HG02973 (cell line): ENCODE data around the gene ZNF780B.
"Not testable (repeated sequence)": the region's sequence is repeated elsewhere in the genome, so short reads cannot be mapped to it uniquely, and the experiment has no call there.

Experiments used
- ATAC-seq: cut with Tn5 transposase; IDR thresholded peaks from one replicate; pipeline ENCODE4 v1.9.1; 2021; ENCODE audit warnings: moderate library complexity; ENCODE audit not compliant: unreplicated experiment

ZNF780B gene

GRCh38 chr19:40041718-40042117 is 14.3 kb downstream of the ZNF780B start:
- not testable (repeated sequence) for ATAC-seq

DNA sequence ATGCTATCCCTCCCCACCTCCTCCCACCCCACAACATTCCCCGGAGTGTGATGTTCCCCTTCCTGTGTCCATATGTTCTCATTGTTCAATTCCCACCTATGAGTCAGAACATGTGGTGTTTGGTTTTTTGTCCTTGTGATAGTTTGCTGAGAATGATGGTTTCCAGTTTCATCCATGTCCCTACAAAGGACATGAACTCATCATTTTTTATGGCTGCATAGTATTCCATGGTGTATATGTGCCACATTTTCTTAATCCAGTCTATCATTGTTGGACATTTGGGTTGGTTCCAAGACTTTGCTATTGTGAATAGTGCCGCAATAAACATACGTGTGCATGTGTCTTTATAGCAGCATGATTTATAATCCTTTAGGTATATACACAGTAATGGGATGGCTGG is 18.0 kb downstream of the ZNF780B start:
- not testable (repeated sequence) for ATAC-seq

GRCh38 chr19:40035996-40036395 is 20.0 kb downstream of the ZNF780B start:
- ATAC-seq: no peak

DNA sequence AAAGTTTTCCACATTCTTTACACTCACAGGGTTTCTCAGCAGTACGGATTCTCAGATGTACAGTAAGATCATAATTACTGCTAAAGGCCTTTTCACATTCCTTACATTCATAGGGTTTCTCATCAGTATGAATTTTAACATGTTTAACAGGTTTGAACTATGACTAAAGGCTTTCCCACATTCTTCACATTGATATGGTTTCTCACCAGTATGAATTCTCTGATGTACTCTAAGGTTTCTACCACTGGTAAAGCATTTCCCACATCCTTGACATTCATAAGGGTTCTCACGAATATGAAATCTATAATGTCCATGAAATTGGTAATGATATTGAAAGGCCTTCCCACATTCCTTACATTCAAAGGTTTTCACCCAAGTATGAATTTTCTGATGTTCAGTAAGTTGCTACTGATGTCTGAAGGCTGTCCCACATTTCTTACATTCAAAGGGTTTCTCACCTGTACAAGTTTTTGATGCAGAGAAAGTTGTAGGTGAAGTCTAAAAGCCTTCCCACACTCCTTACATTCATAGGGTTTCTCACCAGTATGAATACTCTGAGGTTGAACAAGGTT is 22.0 kb downstream of the ZNF780B start:
- no peak for ATAC-seq

DNA sequence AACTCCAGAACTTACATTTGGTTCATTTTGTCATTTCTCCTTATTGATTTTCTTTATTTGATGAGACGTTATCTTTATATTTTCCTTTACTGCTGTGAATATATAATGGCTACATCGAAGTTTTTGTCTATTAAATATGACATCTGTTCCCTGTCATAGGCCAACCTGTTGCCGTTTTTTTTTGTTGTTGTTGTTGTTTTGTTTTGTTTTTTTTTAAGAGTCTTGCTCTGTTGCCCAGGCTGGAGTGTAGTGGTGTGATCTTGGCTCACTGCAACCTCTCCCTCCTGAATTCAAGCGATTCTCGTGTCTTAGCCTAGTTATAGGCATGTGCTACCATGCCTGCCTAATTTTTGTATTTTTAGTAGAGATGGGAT is 29.4 kb downstream of the ZNF780B start:
- no peak for ATAC-seq

- no peak for ATAC-seq
Observed at GRCh38 chr19:40025938-40026596, 30.0 kb downstream of the ZNF780B start.

- ATAC-seq: no peak
Observed at GRCh38 chr19:40023969-40024368, 32.1 kb downstream of the ZNF780B start.

- ATAC-seq: no peak
Observed at GRCh38 chr19:40013991-40014390, 42.0 kb downstream of the ZNF780B start.

- no peak for ATAC-seq
Observed at GRCh38 chr19:40009674-40010073, 46.4 kb downstream of the ZNF780B start.

DNA sequence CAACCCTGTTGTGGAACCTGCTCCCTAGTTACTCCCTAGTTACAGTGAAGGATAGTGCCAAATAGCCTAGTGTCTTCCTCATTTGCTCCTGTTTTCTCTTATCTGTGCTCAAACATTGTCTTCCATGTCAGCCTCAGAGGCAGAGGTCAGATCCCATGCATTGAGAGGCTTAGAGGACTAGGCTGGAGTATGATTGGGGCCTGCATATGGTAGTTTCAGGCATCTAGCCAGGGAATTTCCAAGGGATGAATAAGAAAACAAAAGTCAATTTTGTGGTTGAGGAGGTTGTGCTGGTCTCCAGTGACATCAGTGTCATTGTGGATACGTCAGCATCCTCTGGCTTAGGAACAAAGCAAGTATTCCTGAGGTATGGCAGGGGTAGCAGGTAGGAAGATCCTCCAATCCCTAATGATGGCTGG is 49.7 kb downstream of the ZNF780B start:
- ATAC-seq: no peak

DNA sequence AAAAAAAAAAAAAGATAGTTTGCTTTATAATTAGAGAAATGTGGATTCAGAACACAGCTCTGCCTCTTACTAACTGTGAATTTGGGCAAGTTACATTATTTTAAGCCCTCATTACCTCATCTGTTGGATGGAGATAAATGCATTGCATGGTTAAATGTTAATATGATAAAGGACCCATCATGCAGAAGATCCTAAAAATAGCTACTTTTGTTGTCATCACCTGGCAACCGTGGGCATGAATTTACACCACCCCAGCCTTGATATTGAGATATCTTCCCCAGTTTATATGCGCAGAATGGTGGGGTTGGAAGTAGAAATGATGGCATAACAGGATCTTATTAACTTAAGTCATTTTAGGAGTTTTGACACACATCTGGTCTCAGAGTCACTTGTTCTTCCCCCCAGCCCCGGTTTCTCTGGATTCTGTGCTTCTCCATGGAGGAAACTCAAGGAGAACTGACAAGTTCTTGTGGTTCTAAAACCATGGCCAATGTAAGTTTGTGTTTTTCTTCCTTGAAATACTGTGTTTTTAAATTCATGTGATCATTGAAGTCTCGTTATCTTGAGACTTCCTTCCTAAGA is 50.2 kb downstream of the ZNF780B start:
- ATAC-seq: no peak

GRCh38 chr19:39998501-39998900 is 57.5 kb downstream of the ZNF780B start:
- no peak for ATAC-seq

GRCh38 chr19:39997638-39998216 is 58.3 kb downstream of the ZNF780B start:
- no peak for ATAC-seq

DNA sequence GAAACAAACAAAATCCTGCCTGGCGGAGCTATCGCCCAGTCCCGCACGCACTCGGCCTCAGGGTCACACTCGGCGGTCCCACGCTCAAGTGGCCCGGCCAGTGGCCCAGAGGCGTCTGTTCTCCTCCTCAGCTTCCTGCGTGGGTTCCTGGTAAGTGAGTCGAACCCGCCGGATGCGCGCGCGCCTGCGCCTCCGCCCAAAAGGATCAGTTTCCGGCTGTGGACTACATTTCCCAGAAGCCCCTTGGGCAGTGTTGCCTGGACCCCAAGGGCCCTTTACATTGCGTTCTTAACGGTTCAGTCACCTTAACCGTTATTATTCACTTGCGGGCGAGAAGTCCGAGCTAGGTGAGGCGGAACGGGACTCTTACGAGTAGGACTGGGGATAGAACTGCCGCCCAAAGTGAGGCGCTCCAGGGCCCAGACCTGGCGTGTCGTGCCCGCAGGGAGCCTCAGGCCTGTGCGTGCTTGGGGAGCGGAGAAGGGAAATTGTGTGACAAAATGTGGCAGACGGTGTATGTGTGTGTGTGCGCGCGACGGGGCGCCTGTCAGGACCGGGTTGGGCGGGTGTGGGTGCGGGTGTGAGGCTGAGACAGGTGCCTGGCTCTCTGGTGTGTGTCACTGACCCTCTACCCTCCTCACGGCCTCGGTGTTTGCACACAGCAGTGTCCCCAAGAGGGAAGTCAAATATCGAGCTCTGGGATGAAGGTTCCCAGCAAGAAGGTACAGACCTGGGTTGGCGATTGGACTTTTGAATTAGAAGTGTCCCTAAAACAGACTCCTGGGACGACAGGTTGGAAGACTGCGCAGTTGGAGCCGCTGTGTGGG is 59.0 kb downstream of the ZNF780B start, which contains the start of gene ZNF546:
TSS of gene ZNF546 (plus strand) at position 250 of the 827 bp plus-strand sequence. CDS start 1,267 bp downstream, outside the sequence.
- ATAC-seq: peak; percentile 64

DNA sequence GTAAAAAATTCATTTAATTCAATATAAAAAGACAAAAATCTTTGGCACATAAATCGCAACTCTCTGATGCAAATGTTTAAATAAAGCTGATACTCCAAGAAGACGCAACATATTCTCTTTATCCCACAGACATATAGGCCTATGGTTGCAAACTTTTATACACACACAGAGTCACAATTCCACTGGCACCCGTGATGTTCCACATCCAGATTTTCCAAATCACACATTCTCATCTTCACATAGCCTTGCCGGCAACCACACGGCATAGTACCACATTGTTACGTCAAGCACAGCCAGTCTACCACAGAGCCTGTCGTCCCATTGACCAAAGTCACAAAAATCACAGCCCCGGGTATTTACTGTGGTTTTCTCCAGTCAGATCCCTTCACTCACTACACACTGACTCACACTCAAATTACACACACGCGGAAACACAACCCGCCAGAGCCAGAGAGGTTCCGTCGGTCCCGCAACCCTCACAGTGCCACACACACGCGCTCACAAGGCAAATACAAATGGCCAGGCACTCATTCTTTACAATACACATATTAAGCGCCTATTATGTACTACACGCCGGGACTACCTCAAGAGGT is 59.7 kb downstream of the ZNF780B start:
- no peak for ATAC-seq

DNA sequence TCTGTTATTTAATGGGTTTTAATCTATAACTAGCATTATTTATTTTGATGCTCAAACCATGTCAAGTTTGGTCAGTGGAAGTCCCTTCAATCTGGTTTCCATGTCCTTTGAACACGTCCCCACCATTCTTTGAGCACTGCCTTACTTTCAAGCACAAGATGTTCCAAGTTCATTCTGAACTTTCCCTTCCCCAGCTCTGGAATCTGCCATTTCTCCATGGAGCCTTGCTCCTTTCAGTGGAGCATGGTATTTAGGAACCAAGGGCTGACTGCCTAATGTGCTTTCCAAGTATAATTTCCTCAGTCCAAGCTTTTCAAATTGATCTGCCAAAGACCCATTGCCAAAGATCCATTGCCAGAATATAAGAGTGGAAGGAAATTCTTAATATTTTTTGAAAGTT is 60.2 kb downstream of the ZNF780B start:
- no peak for ATAC-seq

DNA sequence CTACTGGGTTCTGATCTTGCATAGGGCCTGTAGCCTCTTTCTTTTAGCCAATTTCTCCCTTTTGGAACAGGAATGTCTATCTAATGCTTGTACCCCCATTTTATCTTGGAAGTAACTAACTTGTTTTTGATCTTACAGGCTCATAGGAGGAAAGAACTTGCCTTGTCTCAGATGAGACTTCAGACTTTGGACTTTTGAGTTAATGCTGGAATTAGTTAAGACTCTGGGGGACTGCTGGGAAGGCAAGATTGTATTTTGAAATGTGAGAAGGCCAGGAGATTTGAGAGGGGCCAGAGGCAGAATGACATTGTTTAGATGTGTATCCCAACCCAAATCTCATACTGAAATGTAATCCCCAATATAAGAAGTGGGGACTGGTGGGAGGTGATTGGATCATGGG is 61.7 kb downstream of the ZNF780B start:
- no peak for ATAC-seq

GRCh38 chr19:39993605-39994004 is 62.4 kb downstream of the ZNF780B start:
- no peak for ATAC-seq

- no peak for ATAC-seq
Observed at GRCh38 chr19:39987596-39987995, 68.4 kb downstream of the ZNF780B start.

- no peak for ATAC-seq
Observed at GRCh38 chr19:39987167-39987566, 68.9 kb downstream of the ZNF780B start.

DNA sequence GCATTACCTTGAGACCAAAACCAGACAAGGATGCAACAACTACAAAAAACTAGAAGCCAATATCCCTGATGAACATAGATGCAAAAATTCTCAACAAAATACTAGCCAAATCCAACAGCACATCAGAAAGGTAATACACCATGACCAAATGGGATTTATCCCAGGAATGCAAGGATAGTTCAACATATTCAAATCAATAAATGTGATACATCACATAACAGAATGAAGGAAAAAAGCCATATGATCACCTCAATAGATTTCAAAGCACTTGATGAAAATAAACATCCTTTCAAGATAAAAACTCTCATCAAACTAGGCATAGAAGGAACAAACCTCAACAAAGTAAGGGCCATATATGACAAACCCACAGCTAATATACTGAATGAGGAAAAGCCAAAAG is 69.4 kb downstream of the ZNF780B start:
- ATAC-seq: no peak
